ENCODE results near the gene ROR1.
A peak's percentile ranks its signal among the peaks of the same experiment; 100 is the strongest.

ROR1 gene

GRCh38 chr1:63983391-63984256 is 209.8 kb downstream of the ROR1 start:
- no peak for DNase-seq

DNA sequence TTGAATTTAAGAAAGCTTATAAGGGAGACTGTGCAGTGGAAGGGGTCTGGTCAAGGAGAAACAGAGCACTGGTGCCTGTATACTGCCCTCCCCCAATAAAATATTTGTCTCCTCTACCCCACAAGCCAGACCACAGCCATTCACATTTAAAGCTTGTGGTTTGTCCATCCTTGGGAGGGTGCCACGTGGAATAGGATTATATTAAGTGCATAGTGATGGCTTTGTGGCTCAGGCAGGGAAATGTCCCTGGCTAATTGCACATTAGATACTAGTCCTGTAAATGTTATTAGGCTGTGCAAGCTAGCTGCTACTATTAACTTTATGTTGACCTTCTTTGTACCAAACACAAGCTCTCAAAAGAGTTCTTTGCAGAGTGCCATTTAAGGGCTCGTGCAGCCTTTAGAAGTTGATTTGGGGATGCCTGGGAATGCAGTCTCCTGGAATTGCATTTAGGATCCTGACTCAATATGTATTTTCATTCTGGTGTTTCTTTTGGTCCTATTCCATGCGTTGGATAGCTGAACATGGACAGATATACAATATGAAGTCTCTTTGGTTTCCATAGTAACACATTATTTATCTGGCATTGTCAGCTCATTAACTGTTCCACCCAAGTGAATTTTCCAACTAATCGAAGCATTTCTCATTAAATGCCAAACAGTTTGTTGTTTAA is 210.6 kb downstream of the ROR1 start:
- DNase-seq = no peak

DNA sequence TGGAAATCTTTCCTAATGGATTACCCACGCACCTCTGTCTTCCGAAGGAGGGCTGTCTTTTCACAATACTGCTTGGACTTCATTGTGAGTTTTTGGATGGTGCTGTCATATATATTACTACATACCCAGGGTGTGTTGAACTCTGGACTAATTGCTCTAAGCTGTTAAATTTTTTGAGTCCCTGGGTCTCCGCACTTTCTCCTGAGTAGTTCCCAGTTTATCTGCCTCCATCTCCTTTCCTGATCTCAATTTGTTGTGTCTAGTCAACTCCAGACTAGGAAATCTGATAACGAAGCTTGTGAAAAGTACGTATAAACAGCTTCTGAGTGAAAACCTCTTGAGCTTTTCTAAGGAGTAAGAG is 211.1 kb downstream of the ROR1 start:
- DNase-seq = no peak

DNA sequence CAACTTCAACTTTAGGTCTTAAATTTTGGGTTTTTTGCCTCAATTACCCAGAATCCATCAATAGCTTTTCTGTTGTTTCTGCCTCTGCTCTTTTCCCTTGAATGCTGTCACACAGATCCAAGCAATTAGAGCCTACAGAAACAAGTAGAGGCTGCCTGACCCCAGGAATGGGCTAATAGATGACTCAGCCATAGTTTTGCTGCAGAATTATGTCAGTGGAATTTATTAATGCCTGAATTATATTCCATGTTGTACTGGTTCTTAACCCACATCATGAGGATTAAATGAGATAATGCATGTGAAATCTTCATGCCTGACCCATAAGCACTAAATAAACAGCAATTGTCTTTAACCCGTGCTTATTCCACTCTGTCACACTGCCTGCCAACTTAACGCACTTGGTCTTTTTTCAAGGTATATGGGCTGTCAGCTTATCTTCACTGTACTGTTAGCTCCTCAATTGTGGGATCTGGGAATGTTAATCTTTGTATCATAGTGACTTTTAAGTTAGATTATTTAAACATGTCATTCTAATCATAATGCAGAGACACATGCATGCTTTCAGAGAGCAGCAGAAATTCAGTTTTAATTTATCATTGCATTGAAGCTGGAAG is 213.3 kb downstream of the ROR1 start:
- DNase-seq = no peak

- no peak for DNase-seq
Measured at GRCh38 chr1:63987628-63988024, 213.8 kb downstream of the ROR1 start.

DNA sequence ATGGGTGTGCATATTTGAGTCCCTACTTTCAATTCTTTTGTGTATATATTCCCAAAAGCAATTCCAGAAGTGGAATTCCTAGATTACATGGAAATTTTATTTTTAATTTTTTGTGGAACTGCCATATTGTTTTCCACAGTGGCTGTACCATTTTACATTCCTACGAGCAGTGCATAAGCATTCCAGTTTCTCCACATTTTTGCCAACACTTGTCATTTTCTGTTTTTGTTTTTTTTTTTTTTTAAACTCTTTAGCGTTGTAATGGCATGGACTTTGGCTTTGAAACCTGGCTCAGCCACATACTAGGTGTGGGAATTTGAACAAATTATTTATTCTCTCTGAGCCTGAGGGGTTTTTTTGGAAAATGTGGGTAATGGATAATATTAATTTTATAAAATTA is 215.1 kb downstream of the ROR1 start:
- DNase-seq = no peak

DNA sequence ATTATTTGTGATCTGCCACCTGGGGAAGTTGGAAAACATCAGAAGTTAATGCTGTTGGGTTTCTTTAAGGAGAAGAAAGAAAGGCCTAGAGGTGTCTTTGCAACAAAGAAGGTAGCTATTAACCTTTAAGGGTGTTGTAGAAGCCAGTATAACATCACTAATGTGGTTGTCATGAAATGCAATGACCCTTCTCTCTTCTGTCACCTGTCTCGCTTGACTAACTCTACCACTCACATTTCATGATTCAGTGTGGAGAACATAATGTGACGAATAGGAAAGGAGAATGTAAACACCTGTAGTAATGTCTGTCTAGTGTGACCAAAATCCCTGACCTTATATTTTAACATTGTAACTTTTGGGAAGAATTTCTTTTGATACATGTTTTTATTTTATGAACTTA is 217.9 kb downstream of the ROR1 start:
- DNase-seq = no peak

- no peak for DNase-seq
Measured at GRCh38 chr1:64000021-64000420, 226.2 kb downstream of the ROR1 start.

- no peak for DNase-seq
Measured at GRCh38 chr1:64001038-64001437, 227.2 kb downstream of the ROR1 start.

DNA sequence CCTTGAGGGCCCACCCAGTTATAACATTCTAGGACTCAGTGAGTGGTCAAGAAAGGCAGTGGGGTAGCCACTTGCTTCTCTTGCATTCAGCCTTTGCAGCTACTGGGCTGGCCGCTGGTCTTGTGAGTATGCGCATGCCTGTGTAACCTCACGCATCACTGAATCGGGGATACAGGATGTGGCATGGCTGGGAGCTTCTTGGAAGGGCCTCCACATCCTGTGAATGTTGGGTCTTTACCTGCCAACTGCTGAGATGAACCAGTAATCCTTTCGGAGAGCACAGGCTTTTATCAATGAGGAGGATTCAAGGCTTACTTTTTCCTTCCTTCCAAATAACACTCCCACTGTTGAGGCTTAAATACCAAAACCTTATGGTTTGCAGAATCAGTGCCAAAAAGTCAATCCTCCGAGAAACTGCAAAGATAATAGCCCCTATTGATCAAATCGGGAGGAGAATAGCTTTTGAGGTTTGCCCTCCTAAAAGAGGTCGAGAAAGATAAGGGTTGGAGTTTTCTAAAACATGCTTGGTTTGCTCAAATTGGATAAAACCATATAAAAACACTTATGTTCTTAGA is 230.7 kb downstream of the ROR1 start:
- no peak for DNase-seq

DNA sequence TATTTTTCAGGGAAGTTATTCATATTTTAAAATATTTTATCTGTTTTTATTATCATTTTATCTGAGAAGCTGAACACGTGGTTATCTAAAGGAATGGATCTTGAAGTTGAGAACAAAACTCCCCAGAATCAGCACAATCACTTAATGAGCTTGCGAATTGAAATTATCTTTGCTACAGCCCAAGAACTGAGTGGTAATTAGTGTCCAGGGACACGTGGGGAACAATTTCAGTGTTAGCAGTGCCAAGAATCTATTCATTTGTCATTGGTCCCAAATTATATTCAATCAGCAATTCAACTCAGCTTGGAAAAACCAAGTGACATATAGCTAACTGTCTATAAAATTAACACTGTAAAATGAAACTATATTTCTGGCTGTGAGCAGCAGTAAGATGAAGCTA is 232.0 kb downstream of the ROR1 start:
- no peak for DNase-seq

DNA sequence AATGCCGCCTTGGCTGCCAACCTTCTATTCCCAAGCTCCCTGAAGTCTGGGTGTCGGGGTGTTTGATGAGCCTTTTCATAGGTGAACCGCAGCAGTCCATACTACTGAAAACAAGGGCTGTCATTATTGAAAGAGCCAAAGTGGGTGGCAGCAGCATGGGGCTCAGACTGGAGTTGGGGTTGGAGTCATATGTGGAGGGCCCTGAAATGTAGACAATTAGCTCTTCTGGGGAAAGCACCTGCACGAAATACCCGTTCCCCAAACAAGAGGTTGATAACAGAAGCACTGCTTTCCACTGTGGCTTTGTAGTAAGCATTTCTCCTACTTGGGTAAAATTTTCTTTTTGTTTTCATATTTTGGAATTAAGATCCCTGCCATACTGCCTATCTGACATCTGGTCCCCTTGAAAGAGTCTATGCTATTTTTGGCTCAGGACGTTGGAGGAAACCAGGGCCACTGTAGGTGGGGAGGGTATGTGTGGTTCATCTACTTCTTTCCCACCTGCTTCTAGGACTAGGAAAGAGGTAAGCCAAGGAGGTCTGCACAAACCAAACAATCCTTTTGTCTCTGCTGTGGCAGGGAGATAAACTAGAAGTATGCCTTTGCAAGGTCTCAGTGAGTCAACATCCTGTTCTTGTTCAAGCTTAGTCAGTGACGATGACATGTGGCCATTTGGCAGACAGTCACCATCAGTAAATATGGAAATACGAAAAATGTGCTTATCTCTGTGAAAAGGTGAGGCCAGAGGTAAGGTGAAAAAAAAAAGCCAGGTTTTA is 232.6 kb downstream of the ROR1 start:
- DNase-seq = no peak

DNA sequence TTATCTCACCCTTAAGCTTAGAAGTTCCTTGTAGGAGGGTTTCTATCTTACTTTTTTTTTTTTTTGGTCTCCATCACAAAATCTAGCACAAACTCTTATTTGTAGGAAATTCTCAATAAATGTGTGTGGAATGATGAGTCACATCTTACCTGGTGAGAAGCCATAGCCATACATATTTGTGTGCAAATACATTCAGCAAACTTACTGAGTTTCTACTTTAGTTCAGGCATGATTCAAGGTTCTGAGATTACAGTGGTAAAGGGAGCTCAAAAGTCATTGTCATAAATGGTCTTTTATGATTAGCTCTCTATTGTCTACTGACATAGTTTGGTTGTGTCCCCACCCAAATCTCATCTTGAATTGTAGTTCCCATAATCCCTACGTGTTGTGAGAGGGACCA is 236.5 kb downstream of the ROR1 start:
- no peak for DNase-seq

DNA sequence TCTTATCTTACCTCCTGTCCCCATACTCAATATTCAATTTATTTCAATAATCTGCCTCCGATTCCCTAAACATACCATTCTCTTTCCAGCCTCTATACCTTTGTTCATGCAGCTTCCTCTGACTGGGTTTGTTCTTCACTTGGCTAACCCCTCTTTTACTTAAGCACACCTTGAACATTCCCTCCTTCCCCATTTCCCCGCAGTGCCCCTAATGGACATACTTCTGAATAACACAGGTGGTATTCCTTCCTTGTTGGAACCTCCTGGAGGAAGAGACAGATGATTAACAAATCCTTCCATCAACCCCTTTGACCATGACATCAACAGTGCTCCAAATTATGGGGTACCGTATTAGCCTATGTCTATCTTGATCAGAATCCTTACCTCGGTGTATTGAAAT is 239.6 kb downstream of the ROR1 start:
- no peak for DNase-seq

DNA sequence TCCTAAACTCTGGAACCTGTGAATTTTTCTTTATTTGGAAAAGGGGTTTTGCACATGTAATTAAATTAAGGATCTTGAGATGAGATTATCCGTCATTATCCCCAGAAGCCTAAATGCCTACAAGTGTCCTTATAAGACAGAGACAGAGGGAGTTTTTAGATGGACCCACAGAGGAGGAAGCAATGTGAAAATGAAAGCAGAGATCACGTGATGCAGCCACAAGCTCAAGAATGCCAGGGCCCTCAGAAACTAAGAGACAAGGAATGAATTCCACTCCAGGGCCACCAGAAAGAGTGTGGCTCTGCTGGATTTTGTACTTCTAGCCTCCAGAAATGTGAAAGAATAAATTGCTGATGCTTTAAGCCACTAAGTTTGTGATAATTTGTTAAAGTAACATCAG is 246.0 kb downstream of the ROR1 start:
- DNase-seq = peak; percentile 17

DNA sequence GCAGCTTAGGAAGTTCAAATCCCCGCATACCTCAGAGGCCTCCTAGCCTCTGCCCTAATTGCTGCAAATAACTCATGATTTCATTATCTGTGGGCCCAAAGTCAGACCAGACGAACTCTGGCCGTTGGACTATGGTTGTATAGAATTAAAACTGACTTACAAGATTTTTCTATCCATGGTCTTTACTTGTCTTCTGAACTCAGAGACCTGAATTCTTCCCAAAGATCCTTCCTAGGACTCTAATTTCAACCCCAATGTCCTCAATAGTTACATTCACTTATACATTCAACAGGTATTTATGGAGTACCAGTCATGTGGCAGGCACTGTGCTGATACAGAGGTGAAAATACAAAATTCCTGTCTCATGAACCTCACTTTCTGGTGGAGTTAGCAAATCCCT is 247.2 kb downstream of the ROR1 start:
- no peak for DNase-seq

DNA sequence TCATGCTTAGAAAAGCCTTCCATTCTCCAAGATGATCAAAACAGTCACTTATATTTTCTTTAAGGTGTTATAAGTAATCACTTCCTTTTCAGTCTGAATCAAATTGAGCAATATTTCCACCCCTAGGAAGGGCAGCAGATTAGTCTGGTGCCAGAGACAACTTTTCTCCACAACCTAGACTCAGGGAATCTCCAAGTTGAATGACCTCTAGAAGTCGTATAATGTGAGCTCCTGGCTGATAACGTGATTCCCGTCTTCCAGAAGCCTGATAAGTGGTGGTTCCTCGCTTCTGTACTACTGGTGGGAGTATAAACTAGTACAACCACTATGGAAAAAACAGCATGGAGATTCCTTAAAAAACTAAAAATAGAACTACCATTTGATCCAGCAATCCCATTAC is 251.2 kb downstream of the ROR1 start:
- DNase-seq = no peak

- no peak for DNase-seq
Measured at GRCh38 chr1:64029037-64029436, 255.2 kb downstream of the ROR1 start.

DNA sequence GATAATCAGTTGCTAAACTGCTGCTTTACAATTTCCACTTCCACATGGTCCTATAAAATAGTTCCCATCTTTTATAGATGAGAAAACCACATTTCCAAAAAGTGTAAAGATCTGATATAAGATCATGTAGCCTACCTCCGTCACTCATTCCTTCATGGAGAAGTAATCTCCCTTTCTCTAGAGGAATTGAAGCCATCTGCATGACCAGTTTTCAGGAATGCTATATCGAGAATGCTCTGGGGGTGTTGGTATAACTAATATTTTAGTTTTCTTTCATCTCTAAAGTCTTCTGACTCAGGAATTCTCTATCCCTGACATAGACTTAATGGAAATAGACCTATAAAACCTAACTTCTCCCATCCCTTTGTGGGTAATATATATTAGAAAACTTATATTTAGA is 256.6 kb downstream of the ROR1 start:
- no peak for DNase-seq

- DNase-seq = no peak
Measured at GRCh38 chr1:64031236-64031635, 257.4 kb downstream of the ROR1 start.

- DNase-seq = no peak
Measured at GRCh38 chr1:64033667-64034220, 259.9 kb downstream of the ROR1 start.

DNA sequence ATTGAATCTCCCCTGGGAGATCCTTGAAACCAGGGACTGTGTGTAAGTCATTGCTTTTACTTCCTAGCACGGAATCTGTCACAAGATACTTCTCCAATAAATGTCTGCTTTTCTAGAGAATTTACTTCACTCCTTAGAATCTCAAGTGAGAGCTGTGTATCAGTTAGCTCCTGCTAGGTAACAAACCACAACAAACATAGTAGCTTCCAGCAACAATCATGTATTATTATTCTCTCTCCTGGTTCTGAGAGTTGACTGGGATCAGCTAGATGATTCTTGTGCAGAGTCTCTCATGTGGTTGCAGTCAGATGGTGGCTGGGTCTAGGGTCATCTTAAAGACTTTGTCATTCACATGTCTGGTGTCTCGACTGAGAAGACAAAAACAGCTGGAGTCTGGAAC is 262.7 kb downstream of the ROR1 start:
- DNase-seq = no peak

DNA sequence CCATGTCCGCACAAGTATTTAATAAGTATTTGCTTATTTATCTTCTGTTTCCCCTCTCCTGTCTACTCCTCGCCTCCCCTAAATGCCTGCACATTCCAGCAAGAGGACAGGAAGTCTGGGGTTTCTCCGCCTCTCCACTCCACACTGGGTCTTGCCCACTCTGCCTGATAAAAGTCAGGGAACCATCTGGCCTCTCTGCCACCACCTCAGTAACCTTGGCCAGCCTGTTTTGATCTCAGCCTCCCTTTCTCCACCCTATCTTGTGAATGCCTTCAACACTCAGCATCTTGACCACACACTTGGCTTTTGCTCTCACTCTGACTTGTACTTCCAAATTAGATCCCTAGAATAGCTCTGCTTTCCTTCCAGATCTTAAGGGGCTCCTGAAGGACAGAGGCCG is 264.3 kb downstream of the ROR1 start:
- no peak for DNase-seq
